HepG2 (cell line): ENCODE results near the gene PCSK5.

Experiments used
- EZH2 ChIP-seq: conservative IDR thresholded peaks from 2 replicates; pipeline ENCODE4 v1.6.1; 2012; ENCODE audit warnings: mild to moderate bottlenecking, low read depth, low read length, moderate library complexity
- GATAD1 ChIP-seq: IDR thresholded peaks from 2 replicates; pipeline ENCODE4 v1.6.1; 2016; ENCODE audit warnings: missing genetic modification reagents, missing compliant biosample characterization
- ZNF772 ChIP-seq: sonication (generic); formaldehyde crosslinking; IDR thresholded peaks from 2 replicates; pipeline ENCODE4 v1.5.0; 2020; ENCODE audit warnings: mild to moderate bottlenecking, missing genetic modification reagents
- TF ChIP-seq, protein P1 (sequence below): sonication (generic); formaldehyde crosslinking; IDR thresholded peaks from 2 replicates; pipeline ENCODE4 v1.5.0; 2020; ENCODE audit warnings: mild to moderate bottlenecking, missing genetic modification reagents, moderate library complexity
- TF ChIP-seq, protein P2 (sequence below): sonication (generic); formaldehyde crosslinking; IDR thresholded peaks from 2 replicates; pipeline ENCODE4 v1.5.1; 2020; ENCODE audit warnings: missing genetic modification reagents, mild to moderate bottlenecking, borderline replicate concordance

DNA sequence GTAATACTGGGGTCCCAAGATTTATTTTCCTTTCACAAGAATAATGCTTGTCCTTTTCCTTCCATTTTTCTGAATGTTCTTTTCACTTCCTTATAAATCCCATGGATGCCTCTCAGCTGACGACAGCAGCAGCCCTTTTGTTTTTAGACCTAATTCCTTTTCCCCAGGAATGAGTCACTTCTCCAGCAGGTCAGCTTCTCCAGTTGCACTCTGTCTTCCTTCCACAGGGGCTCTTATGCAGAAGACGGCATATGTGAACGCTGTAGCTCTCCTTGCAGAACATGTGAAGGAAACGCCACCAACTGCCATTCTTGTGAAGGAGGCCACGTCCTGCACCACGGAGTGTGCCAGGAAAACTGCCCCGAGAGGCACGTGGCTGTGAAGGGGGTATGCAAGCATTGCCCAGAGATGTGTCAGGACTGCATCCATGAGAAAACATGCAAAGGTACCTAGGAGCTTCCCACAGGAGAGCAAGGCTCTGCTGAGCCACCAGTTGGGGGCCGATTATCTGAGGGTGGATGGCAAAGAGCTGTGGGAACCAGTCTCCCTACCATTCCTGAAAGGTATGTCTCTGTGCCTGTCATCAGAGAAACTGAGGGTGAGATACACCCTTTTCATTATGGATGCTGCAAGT lies 430.8 kb downstream of the PCSK5 start:
- TF ChIP-seq, protein P1, sequence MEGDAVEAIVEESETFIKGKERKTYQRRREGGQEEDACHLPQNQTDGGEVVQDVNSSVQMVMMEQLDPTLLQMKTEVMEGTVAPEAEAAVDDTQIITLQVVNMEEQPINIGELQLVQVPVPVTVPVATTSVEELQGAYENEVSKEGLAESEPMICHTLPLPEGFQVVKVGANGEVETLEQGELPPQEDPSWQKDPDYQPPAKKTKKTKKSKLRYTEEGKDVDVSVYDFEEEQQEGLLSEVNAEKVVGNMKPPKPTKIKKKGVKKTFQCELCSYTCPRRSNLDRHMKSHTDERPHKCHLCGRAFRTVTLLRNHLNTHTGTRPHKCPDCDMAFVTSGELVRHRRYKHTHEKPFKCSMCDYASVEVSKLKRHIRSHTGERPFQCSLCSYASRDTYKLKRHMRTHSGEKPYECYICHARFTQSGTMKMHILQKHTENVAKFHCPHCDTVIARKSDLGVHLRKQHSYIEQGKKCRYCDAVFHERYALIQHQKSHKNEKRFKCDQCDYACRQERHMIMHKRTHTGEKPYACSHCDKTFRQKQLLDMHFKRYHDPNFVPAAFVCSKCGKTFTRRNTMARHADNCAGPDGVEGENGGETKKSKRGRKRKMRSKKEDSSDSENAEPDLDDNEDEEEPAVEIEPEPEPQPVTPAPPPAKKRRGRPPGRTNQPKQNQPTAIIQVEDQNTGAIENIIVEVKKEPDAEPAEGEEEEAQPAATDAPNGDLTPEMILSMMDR (CRISPR knock-in tag) = no peak
- no peak for TF ChIP-seq EZH2
- no peak for TF ChIP-seq ZNF772 (CRISPR knock-in tag)
- TF ChIP-seq, protein P2, sequence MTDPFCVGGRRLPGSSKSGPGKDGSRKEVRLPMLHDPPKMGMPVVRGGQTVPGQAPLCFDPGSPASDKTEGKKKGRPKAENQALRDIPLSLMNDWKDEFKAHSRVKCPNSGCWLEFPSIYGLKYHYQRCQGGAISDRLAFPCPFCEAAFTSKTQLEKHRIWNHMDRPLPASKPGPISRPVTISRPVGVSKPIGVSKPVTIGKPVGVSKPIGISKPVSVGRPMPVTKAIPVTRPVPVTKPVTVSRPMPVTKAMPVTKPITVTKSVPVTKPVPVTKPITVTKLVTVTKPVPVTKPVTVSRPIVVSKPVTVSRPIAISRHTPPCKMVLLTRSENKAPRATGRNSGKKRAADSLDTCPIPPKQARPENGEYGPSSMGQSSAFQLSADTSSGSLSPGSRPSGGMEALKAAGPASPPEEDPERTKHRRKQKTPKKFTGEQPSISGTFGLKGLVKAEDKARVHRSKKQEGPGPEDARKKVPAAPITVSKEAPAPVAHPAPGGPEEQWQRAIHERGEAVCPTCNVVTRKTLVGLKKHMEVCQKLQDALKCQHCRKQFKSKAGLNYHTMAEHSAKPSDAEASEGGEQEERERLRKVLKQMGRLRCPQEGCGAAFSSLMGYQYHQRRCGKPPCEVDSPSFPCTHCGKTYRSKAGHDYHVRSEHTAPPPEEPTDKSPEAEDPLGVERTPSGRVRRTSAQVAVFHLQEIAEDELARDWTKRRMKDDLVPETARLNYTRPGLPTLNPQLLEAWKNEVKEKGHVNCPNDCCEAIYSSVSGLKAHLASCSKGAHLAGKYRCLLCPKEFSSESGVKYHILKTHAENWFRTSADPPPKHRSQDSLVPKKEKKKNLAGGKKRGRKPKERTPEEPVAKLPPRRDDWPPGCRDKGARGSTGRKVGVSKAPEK (CRISPR knock-in tag) = no peak
- TF ChIP-seq GATAD1 (CRISPR knock-in tag) = no peak
